GM19351 (cell line): ENCODE results near the gene CSH2.

Source experiments
- ATAC-seq: cut with Tn5 transposase; IDR thresholded peaks from one replicate; pipeline ENCODE4 v1.9.1; 2021; ENCODE audit warnings: mild to moderate bottlenecking, moderate library complexity; ENCODE audit not compliant: unreplicated experiment

CSH2 gene

DNA sequence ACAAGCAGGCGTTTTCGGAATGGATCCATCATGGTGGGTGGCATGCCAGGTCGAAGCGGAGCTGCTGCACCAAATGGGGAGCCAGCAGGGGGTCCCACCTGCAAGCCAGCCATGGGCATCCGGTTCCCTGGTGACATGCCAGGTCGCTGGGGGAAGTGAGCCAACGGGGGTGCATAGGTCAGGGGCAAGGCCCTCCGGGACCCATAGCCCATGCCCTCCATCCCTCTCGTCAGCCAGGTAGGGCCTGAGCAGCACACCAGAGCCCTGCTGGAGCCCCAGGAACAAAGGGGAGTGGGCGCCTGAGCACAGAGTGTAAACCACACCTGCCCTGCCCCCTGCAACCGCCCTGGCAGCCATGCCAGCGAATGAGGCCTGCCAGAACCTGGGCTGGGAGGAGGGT, 36.0 kb downstream of the CSH2 start:
- ATAC-seq = no peak

DNA sequence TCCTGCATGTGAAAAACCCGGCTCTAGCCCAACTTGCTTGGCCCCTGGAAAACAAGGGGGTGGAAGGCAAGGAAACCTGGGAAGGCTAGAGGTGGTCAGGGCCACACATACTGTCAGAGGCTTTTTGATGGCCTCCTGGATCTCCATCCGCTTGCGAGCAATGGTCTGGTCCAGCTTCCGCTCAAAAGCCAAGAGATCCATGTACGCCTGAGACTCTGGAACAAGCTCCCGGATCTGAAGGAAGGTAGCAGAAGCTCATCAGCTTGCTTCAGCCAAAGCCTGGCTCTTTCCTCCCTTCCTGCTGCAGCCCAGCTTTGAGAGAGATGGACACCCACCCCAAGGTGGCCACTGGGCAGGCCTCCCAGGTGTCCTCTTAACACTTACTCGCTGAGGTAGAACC, 36.7 kb downstream of the CSH2 start:
- ATAC-seq = no peak

DNA sequence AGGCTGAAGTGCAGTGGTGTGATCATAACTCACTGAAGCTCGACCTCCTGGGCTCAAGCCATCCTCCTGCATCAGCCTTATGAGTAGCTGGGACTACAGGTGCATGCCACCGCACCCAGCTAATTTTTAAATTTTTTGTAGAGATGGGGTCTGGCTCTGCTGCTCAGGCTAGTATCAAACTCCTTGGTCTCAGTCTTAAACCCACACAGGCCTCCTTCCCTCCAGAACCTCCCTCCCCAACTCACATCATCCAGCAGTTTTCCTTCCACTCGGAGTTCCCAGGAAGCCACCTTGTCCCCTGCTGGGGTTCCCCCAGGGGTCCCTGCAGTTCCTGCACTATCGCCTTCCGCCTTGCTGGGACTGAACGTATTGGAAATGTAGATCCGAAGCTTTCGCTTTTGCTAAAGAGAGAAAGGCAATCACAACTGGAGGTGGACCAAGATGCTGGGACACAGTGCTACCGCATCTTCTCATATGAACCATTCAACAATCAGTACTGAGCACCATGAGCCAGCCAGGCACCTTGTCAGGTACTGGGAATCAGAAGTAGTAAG, 38.2 kb downstream of the CSH2 start:
- no peak for ATAC-seq

DNA sequence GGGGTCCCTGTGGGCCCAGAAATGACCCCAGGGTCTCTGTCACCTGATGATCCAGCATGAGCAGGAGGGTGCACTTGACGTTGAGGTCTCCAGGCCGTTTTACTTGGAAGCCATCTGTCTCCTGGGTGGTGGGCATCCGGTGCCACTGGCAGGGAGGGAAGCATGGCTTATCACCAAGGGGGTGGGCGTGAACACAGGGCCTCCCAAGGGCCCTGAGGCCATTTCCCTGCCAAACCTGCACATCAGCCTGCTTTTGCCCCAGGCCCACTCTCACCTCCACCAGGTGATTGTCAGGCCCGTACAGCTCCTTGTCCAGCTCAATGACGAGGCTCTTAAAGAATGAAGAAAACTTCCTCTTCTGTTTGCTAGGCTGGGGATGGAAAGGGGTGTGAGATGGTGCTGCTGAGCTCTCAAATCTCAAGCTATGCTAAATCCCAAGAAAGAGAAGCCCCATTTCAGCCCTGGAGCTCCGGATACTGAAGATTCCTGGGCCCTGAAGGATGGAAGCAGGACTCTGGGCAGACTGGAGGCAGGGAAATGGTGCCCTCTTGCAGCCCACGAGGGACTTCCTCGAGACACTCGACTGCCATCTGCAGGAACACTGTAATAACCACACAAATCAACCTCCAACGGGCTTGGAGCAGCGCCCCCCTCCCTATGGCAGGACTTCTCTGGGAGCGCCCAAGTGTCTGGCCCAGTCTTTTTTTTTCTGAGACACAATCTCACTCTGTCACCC, 38.9 kb downstream of the CSH2 start:
- ATAC-seq = peak; percentile 86

DNA sequence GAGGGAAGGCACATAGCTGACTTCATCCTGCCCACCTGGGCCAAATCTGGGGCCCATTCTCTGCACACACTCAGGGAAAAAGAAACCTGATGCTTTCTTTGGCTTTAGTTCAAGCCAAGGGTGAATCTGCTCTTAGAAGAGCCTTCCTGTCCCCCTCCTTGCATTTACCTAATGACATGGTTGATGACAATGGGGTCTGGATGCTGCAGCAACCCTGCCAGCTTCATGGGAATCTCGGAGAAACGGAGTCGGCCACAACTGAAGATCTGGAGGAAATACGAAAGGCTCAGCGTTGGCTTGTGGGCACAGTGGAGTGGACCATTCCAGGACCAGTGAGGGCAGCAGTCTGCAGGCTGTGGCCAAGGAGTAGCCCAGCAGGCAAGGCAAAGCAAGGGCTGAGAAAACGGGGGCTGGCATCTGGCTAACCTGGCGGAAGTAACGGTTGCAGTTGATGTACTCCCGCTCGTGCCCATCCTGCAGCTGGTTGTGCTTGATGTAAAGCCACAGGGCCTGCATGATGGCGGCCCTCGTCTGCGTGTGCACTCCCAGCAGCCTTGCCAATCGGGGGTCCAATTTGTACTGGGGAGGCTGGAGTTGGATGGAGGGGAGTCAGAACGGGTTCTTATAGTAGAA, 39.6 kb downstream of the CSH2 start:
- ATAC-seq = no peak

DNA sequence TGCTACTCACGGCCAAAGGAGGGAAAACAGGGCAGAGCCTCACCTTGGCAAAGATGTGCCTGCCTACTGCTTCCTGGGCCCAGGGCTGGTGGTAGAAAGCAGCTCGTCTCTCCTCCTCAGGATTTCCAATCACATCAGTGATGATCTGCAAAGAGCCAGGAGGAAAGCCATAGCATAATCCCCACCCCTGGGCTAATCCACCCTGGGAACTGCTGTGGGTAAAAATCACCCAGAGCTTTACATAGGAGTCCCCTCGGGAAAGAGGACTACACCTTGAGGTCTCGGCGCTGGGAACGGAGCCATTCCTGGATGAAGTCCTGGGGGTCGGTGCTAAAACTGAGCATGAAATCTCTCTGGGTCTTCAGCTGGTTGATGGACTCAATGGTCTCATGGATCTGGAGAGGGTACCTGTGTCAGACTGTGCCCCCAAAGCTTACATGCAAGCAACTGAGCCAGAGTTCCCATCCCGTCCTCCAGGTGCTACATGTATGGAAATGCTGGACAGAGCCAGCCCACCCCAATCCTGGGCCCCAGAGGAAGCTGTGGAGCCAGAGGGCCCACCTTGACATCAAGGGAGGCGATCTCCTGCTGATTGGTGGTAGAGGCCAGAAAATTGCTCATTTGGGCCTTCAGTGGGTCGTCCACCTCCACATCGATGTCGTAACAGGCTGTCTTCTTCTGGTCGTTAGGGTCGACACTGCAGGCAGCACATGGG, 40.3 kb downstream of the CSH2 start:
- ATAC-seq = no peak

DNA sequence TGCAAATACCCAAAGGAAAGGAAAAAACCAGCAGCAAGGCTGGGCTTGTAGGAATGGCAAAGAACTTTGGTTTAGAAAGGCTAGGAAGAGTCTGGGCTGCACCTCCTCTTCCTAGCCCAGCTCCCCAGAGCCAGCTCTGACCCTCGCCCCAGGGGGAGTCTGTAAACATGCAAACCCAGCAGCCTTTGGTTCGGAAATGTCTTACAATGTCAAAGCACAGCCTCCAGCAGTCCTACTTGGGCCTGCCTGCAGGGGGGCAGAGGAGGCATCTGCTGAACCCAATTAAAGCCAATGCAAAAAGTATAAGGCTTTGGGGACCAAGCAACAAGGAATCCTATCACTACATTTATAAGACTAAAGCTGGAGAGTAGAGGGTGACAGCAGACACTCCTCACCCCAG, 41.0 kb downstream of the CSH2 start:
- ATAC-seq = no peak

DNA sequence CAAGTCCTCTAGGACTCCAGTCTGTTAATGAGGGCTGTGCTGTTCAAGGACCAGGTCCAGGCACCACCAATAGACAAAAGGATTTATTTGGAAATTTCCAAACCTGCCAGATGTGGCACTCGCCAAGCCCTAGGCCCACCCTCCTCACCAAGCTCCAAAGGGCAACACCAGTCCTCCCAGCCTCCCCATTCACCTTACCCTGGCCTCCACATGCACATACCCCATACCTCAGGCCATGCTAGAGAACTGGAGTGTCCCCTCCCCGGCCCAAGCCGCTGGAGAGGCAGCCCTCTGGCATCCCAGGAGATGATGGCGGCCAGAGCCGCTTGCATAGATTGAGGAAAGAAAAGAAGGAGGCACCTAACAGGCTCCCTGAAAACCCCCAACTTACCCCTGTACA, 41.5 kb downstream of the CSH2 start:
- no peak for ATAC-seq

DNA sequence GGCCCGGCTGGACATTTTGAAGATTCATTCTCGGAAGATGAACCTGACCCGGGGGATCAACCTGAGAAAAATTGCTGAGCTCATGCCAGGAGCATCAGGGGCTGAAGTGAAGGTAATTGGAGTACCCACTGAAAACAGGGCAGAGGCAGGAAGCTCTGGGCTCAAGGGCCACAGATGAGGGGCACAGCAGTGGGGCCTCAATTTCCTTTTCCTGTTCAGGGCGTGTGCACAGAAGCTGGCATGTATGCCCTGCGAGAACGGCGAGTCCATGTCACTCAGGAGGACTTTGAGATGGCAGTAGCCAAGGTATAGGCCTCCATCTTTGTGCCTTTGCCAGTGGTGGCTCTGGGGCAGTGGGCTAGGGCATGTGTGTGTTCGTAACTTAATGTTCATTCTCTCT, 42.0 kb downstream of the CSH2 start:
- no peak for ATAC-seq

DNA sequence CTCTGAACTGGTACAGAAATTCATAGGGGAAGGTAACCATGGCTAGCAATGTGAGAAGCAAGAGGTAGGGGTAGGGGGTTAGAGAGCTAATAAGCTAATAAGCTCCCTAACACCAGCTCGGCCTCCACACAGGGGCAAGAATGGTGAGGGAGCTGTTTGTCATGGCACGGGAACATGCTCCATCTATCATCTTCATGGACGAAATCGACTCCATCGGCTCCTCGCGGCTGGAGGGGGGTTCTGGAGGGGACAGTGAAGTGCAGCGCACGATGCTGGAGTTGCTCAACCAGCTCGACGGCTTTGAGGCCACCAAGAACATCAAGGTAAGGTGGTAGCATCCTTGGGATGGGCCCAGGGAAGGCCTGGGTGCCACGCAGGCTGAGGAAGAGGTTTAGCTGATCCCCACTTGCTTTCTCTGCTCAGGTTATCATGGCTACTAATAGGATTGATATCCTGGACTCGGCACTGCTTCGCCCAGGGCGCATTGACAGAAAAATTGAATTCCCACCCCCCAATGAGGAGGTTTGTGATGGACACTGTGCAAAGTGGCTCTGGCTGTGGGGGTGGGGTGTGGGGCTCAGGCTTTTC, 42.5 kb downstream of the CSH2 start:
- ATAC-seq = no peak

DNA sequence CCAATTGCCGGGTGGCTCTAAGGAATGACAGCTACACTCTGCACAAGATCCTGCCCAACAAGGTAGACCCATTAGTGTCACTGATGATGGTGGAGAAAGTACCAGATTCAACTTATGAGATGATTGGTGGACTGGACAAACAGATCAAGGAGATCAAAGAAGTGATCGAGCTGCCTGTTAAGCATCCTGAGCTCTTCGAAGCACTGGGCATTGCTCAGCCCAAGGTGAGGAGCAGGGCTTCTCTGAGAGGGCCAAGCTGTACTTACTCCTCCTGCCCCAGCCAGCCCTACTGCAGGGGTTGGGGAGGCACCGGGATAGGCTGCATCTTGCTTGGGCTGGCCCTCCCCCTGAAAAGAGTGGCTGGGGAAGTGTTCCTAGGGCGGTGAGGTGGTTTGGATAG, 43.2 kb downstream of the CSH2 start:
- ATAC-seq = no peak

DNA sequence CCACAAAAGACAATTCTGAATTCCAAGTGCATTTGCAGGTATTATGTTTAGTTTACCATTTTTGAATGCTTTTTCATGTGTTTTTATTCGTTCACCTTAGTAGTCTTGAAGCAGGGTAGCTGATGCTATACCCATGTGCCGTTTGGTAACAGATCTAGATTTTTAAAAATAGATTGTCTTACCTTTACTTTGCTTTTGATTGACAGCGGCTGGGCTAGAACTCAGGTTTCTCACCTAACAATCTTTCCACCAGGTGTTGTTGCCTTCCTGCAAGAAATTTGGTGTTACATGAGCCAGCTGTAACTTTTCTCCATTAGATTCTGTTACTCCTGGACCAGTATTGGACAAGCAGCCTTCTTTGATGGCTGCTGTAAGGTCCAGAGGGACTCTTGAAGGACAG, 44.5 kb downstream of the CSH2 start:
- no peak for ATAC-seq

DNA sequence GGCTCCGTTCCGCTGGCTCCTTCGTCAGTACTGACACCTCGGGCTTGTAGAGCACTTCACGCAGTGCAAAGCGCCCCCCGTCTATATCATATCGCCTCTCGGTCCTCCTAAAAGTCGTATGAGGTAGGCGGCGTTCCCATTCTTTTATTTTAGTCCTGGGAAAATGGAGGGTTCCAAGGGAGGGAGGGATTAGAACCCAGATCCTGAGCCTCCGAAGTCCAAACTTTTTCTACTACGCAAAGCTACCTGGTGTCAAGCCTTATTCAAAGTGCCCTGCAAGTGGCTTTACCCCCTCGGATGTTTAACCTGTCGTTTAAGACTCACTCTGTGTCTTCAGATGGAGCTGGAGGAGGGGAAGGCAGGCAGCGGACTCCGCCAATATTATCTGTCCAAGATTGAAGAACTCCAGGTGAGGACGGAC, 45.7 kb downstream of the CSH2 start:
- no peak for ATAC-seq

DNA sequence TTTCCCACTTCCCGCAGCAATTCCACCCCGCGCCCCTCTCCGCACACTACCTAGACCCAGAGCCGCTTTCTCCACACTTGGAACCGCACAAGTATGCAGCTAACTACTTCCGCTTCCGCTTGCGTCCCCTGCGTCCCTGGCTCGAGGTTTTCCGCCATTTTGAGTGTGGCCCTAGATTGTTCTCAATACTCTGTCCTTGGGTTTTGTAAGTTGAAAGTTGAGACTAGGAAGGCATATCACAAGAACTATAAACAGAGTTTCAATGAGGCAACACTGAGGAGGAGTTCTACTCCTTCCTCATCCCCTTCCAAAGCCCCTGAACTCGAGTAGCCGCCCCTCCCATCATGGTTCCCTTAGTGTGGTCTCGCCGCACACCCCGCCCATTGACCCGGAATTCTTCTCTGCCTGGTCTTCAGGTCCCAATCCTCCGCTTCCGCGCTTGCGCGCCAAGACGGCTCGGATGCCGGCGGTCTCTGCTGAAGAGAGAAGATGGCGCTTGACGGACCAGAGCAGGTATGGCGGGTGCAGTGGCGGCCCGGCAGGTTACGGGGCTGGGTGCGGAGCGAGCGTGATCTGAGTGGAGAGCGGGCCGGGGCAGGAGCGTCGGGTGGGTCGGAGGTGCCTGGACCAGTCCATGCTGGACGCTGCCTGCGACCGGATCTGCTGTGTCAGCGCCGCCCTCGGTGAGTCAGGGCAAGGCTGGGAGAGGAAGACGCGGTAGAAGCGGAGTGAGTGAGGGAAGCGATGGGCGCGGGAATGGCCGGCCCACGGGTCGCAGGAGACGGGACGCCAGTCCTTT, 46.3 kb downstream of the CSH2 start, which contains the start of the genes FTSJ3 and PSMC5:
TSS of gene FTSJ3 (minus strand) at position 662 of the 799 bp plus-strand sequence. CDS start 761 bp downstream, outside the sequence.
TSS of gene PSMC5 (plus strand) at position 430 of the 799 bp plus-strand sequence. CDS start at position 490, 60 bp downstream.
- ATAC-seq = peak; percentile 86

DNA sequence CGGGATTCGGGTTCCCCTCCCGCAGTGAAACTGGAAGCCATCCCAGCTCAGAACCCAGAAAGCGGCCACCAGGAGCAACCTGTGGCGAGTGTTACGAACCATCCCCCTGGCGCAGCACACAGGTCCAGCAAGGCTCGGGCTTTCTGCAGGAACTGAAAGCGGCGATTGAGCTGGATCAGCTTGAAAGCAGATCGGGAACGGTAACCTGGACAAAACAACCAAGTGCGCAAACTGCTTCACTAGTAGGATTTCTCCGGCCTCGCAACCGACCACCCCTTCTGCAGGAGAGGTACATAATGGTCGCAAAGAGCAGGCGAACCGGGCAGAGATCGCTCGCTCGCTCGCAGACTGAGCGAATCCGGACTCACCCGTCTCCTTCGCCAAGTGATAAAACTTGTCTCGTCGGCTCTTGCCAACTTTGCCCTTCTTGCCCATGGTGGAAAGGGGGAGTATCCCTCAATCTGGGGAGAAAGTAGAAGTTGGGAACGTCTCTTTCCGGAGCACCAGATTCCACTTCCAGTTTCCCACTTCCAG, 46.9 kb downstream of the CSH2 start:
- ATAC-seq = no peak

DNA sequence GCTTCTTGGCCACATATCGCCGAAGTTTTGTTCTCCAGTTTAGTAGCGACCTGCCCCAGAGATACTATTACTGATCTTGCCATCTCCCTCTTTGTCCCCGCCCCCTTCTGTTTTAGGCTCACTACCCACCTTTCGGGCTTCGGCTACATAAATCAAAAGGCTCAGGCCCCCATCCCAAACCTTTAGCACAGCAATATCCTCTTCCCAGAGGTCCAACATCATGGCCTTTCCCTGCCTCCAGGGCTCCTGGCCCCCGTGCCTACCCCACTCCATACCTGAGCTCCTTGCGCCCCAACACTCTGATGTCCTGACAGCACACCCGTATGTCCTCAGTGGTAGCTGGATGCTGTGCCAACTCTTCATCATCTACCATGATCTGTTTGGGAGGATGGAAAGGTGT, 49.1 kb downstream of the CSH2 start:
- ATAC-seq = no peak

DNA sequence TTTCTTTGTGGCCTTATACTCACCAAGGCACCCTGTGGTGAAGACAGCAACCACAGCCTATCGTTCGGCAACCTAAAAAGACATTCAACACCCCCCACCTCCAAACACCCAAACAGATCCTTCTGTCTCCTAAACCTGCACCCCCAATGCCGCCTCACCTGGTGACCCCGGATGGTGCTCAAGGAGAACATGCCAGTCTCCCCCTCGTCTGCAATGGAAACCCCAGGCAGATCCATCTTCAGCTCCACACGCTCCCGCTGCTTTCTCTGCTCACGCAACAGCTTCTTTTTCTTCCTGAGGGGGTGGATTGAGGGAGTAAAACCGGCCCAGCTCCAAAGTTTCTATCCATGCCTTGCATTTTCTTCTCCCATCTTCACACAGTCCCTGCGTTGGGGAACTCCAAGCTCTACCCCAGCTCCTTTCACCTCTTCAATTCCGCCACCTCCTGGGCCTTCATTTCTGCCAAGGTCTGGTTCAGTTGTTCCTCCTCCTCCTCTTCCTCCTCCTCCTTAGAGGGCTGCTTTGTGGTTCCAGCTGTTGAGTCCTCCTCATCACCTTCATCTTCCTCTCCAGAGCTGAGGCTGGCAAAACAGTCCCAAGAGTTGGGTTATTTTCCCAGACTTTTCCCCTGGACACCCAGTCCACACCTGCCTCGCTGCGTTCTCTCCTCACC, 49.7 kb downstream of the CSH2 start:
- no peak for ATAC-seq

DNA sequence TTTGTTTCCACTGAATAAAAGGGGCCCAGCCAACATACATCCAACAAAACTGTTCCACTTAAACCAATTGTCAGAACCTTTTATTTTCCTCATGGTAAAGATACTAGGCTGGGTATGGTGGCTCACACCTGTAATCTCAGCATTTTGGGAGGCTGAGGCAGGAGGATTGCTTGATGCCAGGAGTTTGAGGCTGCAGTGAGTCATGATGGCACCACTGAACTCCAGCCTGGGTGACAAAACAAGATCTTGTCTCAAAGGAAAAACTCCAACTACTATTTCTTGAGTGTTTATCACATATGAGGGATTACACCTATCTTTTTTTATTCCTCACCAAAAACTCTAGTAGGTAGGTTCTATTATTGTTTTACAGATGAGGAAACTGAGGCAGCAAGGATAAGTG, 50.9 kb downstream of the CSH2 start:
- no peak for ATAC-seq
